GM23338 (cell line): ENCODE measurements around the gene PTPRC. TPM values are rescaled to one million over a fixed set of nuclear protein-coding genes. Genes with fewer than 3 reads are reported as not detected.

ENCODE experiments used
- ATAC-seq: fragments of 200-7000 bp; cut with Tn5 transposase; 3 replicates; pipeline ENCODE4 v1.9.1; 2020
- DNase-seq: peaks from one replicate; pipeline ENCODE4 v3.0.0-alpha.2; 2015; ENCODE audit warnings: low spot score
- H2AFZ ChIP-seq: fragments of 200-600 bp; sonication (generic); 2 replicates; pipeline ENCODE4 v1.8.0; 2016; ENCODE audit warnings: antibody characterized with exemption, mild to moderate bottlenecking, moderate library complexity
- H3F3A ChIP-seq: fragments of 200-600 bp; sonication (generic); replicated peaks from 2 replicates; pipeline ENCODE4 v1.8.0; 2017; ENCODE audit warnings: antibody characterized with exemption, mixed run types, low read depth
- H3K27ac ChIP-seq: fragments of 200-600 bp; sonication (generic); 2 replicates; pipeline ENCODE4 v1.6.1; 2016; ENCODE audit warnings: low read depth
- H3K27me3 ChIP-seq: fragments of 200-600 bp; sonication (generic); 2 replicates; pipeline ENCODE4 v1.8.0; 2016; ENCODE audit warnings: mild to moderate bottlenecking, mixed run types, moderate library complexity; ENCODE audit not compliant: insufficient read depth
- H3K36me3 ChIP-seq: fragments of 200-600 bp; sonication (generic); 2 replicates; pipeline ENCODE4 v1.8.0; 2016; ENCODE audit warnings: mild to moderate bottlenecking; ENCODE audit not compliant: insufficient read depth
- H3K4me1 ChIP-seq: fragments of 200-600 bp; sonication (generic); 2 replicates; pipeline ENCODE4 v1.8.0; 2016; ENCODE audit warnings: mild to moderate bottlenecking, moderate library complexity; ENCODE audit not compliant: insufficient read depth
- H3K4me2 ChIP-seq: fragments of 200-600 bp; sonication (generic); 2 replicates; pipeline ENCODE4 v1.7.1; 2017; ENCODE audit warnings: mixed run types
- H3K4me3 ChIP-seq: fragments of 200-600 bp; sonication (generic); 2 replicates; pipeline ENCODE4 v1.6.1; 2016; ENCODE audit warnings: mixed run types
- H3K79me2 ChIP-seq: fragments of 200-600 bp; sonication (generic); replicated peaks from 2 replicates; pipeline ENCODE4 v1.8.0; 2017; ENCODE audit warnings: mild to moderate bottlenecking; ENCODE audit not compliant: insufficient read depth
- H3K9me2 ChIP-seq: fragments of 200-600 bp; sonication (generic); 2 replicates; pipeline ENCODE4 v1.8.0; 2017; ENCODE audit not compliant: insufficient read depth
- H4K20me1 ChIP-seq: fragments of 200-600 bp; sonication (generic); replicated peaks from 2 replicates; pipeline ENCODE4 v1.8.0; 2017; ENCODE audit warnings: mild to moderate bottlenecking; ENCODE audit not compliant: insufficient read depth
- H3K27ac Mint-ChIP-seq: 2 replicates; pipeline ENCODE4 v1.8.0; 2020; ENCODE audit warnings: inconsistent platforms, mild to moderate bottlenecking, moderate library complexity, mixed read lengths
- H3K27me3 Mint-ChIP-seq: 3 replicates; pipeline ENCODE4 v1.8.0; 2022; ENCODE audit warnings: low read depth, mild to moderate bottlenecking, moderate library complexity, mixed read lengths, inconsistent platforms; ENCODE audit not compliant: insufficient read depth, poor library complexity
- H3K36me3 Mint-ChIP-seq: 3 replicates; pipeline ENCODE4 v1.8.0; 2021; ENCODE audit warnings: low read depth, mild to moderate bottlenecking, inconsistent platforms, moderate library complexity, mixed read lengths
- H3K4me1 Mint-ChIP-seq: 3 replicates; pipeline ENCODE4 v1.8.0; 2020; ENCODE audit warnings: mild to moderate bottlenecking, inconsistent platforms, mixed read lengths
- H3K4me3 Mint-ChIP-seq: 3 replicates; pipeline ENCODE4 v1.8.0; 2021; ENCODE audit warnings: moderate library complexity, mild to moderate bottlenecking, inconsistent platforms, mixed read lengths
- H3K9me3 Mint-ChIP-seq: 3 replicates; pipeline ENCODE4 v1.8.0; 2020; ENCODE audit warnings: moderate library complexity, mild to moderate bottlenecking, inconsistent platforms, mixed read lengths
- CREB1 ChIP-seq: fragments of 250-450 bp; sonication (Bioruptor Pico); IDR thresholded peaks from 2 replicates; pipeline ENCODE4 v1.5.0; 2020; ENCODE audit warnings: low read depth, mild to moderate bottlenecking, moderate library complexity
- CTCF ChIP-seq, 2 experiments: fragments of 200-600 bp in 1 of 2; sonication (generic) in 1 of 2; conservative IDR thresholded peaks; 2 replicates each; pipeline versions ENCODE4 v1.5.1 to v1.6.1; 2016 to 2017; ENCODE audit warnings: antibody characterized with exemption in 2 of 2, low read depth in 2 of 2, mild to moderate bottlenecking in 2 of 2, moderate library complexity in 1 of 2
- EZH2 ChIP-seq: fragments of 200-600 bp; sonication (generic); IDR thresholded peaks from one replicate; pipeline ENCODE4 v1.8.0; 2017; ENCODE audit warnings: antibody characterized with exemption, mild to moderate bottlenecking, low read depth; ENCODE audit not compliant: unreplicated experiment
- EZH2phosphoT487 ChIP-seq: fragments of 200-600 bp; sonication (generic); IDR thresholded peaks from one replicate; pipeline ENCODE4 v1.8.1; 2018; ENCODE audit warnings: antibody characterized with exemption; ENCODE audit not compliant: unreplicated experiment
- JUNB ChIP-seq: IDR thresholded peaks from one replicate; pipeline ENCODE4 v1.6.1; 2016; ENCODE audit warnings: antibody characterized with exemption; ENCODE audit not compliant: unreplicated experiment
- NANOG ChIP-seq: IDR thresholded peaks from 2 replicates; pipeline ENCODE4 v1.6.1; 2016; ENCODE audit warnings: antibody characterized with exemption, borderline replicate concordance
- POLR2AphosphoS5 ChIP-seq: IDR thresholded peaks from 2 replicates; pipeline ENCODE4 v1.6.1; 2016; ENCODE audit warnings: antibody characterized with exemption, low read depth
- REST ChIP-seq: IDR thresholded peaks from one replicate; pipeline ENCODE4 v1.6.1; 2018; ENCODE audit warnings: antibody characterized with exemption; ENCODE audit not compliant: unreplicated experiment
- STAT1 ChIP-seq: IDR thresholded peaks from one replicate; pipeline ENCODE4 v1.6.1; 2016; ENCODE audit warnings: antibody characterized with exemption; ENCODE audit not compliant: unreplicated experiment
- ZNF114 ChIP-seq: fragments of 250-450 bp; sonication (Bioruptor Pico); IDR thresholded peaks from 2 replicates; pipeline ENCODE4 v1.5.0; 2020; ENCODE audit warnings: mild to moderate bottlenecking, moderate library complexity
- ZNF331 ChIP-seq: fragments of 250-450 bp; sonication (Bioruptor Pico); IDR thresholded peaks from 2 replicates; pipeline ENCODE4 v1.5.0; 2020; ENCODE audit warnings: low read depth, mild to moderate bottlenecking, moderate library complexity
- ZNF462 ChIP-seq: fragments of 250-450 bp; sonication (Bioruptor Pico); IDR thresholded peaks from 2 replicates; pipeline ENCODE4 v1.5.0; 2020; ENCODE audit warnings: mild to moderate bottlenecking, moderate library complexity
- polyA plus RNA-seq: library from polyadenylated mRNA; unstranded; fragments of >200 nt; fragmentation: Nextera tagmentation; extraction: Ambion mirVana; gene quantifications from 2 replicates; pipeline ENCODE4 v1.2.1, GENCODE V29; 2016
- total RNA-seq: library from RNA; depleted of rRNA; stranded (reverse); fragments of >200 nt; shearing (Covaris generic); gene quantifications from 2 replicates; pipeline ENCODE4 v1.2.3, GENCODE V29; 2014

The PTPRC gene
- total and polyA plus RNA-seq, 2 experiments from 2014 or later, result 0.10 to 0.52 TPM

GRCh38 chr1:198606020-198606438, 32.8 kb upstream of the PTPRC start:
- DNase-seq (peak; percentile 1), ATAC-seq (peak; percentile 67)
- Mint-ChIP-seq H3K9me3 (peaks cover 1% of the 10 kb centered on the region; the same call in 2 of the 3 replicates), H3K4me1 (peaks cover 21% of the 10 kb centered on the region), H3K27me3 (no peaks in the 10 kb centered on the region), H3K4me3 (no peak overlapping the region), H3K27ac (0 out of 2 replicates have a peak overlapping the region, but pooled peaks have one; percentile 15), H3K36me3 (peaks cover 4% of the 10 kb centered on the region; the same call in 2 of the 3 replicates)
- H3K27ac ChIP-seq, result no peak overlapping the region
- H3K4me2 ChIP-seq, result no peak overlapping the region
- H3K27me3 ChIP-seq, result no peaks in the 10 kb centered on the region
- no peaks in the 10 kb centered on the region for H3K79me2 ChIP-seq
- H3K9me2 ChIP-seq, result peaks cover 11% of the 10 kb centered on the region
- H4K20me1 ChIP-seq, result no peaks in the 10 kb centered on the region
- H3K4me3 ChIP-seq, result no peak overlapping the region
- H3K4me1 ChIP-seq, result peaks cover 16% of the 10 kb centered on the region
- H2AFZ ChIP-seq, result peak overlapping the region; percentile 61; the same call in 1 of the 2 replicates
- H3F3A ChIP-seq, result no peaks in the 10 kb centered on the region
- TF ChIP-seq EZH2 (no peak), POLR2AphosphoS5 (no peak), ZNF331 (CRISPR knock-in tag) (no peak), CREB1 (no peak), STAT1 (no peak), ZNF462 (CRISPR knock-in tag) (no peak), EZH2phosphoT487 (no peak), CTCF (conservative IDR thresholded peaks at IDR 0.05; ENCODE audit: low read depth in 2 of 2) (no peak), ZNF114 (CRISPR knock-in tag) (no peak), REST (no peak), JUNB (no peak), NANOG (no peak)
- no peaks in the 10 kb centered on the region for H3K36me3 ChIP-seq
